Mesodermal cell (in vitro differentiated cells): ENCODE measurements around the gene AKAP5. TPM values are rescaled to one million over a fixed set of nuclear protein-coding genes. Genes with fewer than 3 reads are reported as not detected.

Experiments
- H3K27ac ChIP-seq: 2 replicates; pipeline ENCODE4 v1.7.0; 2013; ENCODE audit warnings: mild to moderate bottlenecking, low read depth, low read length, moderate library complexity; ENCODE audit not compliant: severe bottlenecking
- H3K36me3 ChIP-seq: 2 replicates; pipeline ENCODE4 v1.7.1; 2013; ENCODE audit warnings: mild to moderate bottlenecking, low read length, moderate library complexity; ENCODE audit not compliant: control insufficient read depth, insufficient read depth
- H3K4me1 ChIP-seq: one replicate; pipeline ENCODE4 v1.7.1; 2013; ENCODE audit warnings: mild to moderate bottlenecking, low read length; ENCODE audit not compliant: insufficient read depth, control insufficient read depth, poor library complexity, severe bottlenecking
- H3K4me3 ChIP-seq: 2 replicates; pipeline ENCODE4 v1.7.0; 2013; ENCODE audit warnings: low read length, control low read depth, mild to moderate bottlenecking; ENCODE audit not compliant: insufficient read depth, poor library complexity, severe bottlenecking; ENCODE audit errors: extremely low read depth
- H3K9me3 ChIP-seq: 2 replicates; pipeline ENCODE4 v1.7.1; 2013; ENCODE audit warnings: mild to moderate bottlenecking, low read length, moderate library complexity; ENCODE audit not compliant: control insufficient read depth
- WGBS, 2 experiments: methylation state at CpG; one replicate each; pipeline ENCODE4 v1.1.5; 2013; ENCODE audit warnings: missing lambda C conversion rate in 2 of 2; ENCODE audit not compliant: insufficient coverage in 2 of 2; 5-methylcytosine and 5-hydroxymethylcytosine counted together
- polyA plus RNA-seq, 2 experiments: library from polyadenylated mRNA; stranded (reverse); fragments of 50-300 nt; gene quantifications; one replicate each; pipeline ENCODE4 v1.2.3, GENCODE V29; 2013

The AKAP5 gene, protein sequence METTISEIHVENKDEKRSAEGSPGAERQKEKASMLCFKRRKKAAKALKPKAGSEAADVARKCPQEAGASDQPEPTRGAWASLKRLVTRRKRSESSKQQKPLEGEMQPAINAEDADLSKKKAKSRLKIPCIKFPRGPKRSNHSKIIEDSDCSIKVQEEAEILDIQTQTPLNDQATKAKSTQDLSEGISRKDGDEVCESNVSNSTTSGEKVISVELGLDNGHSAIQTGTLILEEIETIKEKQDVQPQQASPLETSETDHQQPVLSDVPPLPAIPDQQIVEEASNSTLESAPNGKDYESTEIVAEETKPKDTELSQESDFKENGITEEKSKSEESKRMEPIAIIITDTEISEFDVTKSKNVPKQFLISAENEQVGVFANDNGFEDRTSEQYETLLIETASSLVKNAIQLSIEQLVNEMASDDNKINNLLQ
- 2.1 TPM for polyA plus RNA-seq (2013, experiment 1 of 2)
- 2.9 TPM for polyA plus RNA-seq (2013, experiment 2 of 2)

DNA sequence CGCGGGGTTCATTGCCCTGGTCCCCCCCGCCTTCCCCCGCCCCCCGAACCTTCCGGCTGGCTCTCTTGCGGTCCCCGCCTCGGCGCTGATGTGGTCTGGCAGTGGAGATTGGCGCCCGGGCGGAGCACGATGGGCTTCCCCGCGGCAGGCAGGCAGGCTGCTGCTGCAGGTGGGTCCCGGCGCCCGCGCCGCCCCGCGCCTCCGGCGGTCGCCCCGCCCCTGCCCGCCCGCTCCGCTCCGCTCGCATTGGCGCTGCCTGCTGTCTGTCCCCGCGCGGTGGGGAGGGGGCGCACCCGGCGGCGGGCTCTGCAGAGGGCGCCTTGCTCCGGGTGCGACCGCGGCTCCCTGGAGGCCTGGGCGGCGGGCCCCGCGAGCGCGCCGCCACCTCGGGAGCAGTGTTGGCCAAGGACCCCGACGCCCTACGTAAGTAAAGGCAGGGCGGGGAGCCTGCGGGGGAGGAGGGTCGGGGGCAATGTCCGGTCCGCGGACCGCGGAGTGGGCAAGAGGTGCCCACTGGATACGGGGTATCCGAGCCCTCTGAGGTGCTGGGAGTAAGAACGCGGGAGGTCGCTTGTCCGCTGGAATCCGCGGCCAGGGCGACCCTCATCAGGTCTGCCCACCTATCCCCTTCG is at the start of gene AKAP5:
TSS of gene AKAP5 (plus strand) at position 309 of the 632 bp plus-strand sequence. CDS start 2,896 bp downstream, outside the sequence.
- H3K4me3 ChIP-seq = peak within 1 kb of the TSS; percentile 66
- 0 to 1% methylated on average over 26 to 50 of the region's 74 CpGs for WGBS, 2 experiments
- no peaks in the 10 kb centered on the region for H3K9me3 ChIP-seq
- peak within 1 kb of the TSS; percentile 32 for H3K27ac ChIP-seq
- H3K4me1 ChIP-seq = peaks cover 3% of the 10 kb centered on the region
- peaks cover 20% of the 10 kb centered on the region for H3K36me3 ChIP-seq

DNA sequence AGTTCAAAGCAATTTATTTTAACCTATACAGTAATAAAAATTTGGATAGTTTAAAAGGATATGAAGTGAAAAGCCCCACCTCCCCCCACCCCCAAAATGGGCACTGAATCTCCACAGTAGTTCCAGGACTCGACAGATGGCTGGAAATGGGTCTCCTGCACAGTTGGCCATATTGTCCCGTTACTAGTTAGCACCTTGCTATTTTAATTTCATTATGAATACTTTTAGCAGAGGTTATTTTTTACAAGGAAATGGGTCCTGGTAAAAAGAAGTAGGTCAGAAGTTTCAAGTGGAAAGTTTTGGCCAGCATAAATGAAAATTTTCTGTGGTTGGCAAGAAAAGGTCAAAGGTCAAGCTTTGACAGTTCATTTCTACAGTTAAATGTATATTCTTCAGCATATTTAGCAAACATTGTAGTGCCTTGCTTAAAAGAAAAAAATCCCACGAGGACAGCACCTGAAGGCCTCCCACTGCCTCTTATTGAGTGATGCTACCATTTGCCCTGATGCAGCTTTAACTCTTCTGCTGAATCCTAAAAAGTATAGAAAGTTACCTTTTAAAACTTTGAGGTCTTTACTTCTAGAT is 48.9 kb upstream of the AKAP5 start:
- H3K9me3 ChIP-seq = no peaks in the 10 kb centered on the region
- no CpG with 5 or more reads among the region's 3 CpGs for WGBS, 2 experiments
- H3K4me1 ChIP-seq = peaks cover 9% of the 10 kb centered on the region
- H3K36me3 ChIP-seq = peaks cover 82% of the 10 kb centered on the region
- no peak overlapping the region for H3K4me3 ChIP-seq
- H3K27ac ChIP-seq = no peak overlapping the region

DNA sequence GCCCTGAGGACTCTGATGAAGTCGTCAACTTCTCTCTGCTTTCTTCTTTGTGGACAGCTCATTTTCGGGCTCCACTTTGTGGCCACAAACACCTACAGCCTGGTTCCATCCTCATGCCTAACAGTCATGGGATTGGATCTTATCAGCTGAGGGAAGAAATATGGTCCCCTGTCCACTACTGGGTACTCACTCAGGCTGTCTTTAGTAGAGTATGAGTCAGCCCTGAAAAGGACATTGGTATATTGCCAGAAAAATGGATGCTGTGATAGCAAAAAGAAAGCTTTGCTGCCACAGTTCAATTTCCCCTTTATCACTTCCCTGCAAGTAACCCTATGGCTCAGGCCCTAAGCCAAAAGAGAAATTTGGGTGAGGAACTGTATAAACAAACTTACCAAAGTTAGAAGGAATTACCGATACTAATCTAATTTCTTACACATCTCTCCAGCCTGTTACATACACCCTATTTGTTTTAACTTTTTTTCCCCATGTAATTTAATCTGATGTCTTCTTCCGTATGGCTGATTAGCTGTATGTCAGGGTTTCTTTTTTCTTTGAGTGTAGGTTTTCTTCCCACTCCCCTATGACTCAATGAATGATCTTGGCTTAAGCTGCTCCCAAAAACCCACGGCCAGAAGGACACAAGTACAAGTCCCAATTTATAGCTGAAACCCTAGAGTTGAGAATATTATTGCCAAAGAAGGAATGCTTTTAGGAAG is 48.1 kb upstream of the AKAP5 start:
- Histone ChIP-seq H3K27ac (no peak overlapping the region), H3K4me3 (no peak overlapping the region), H3K9me3 (no peaks in the 10 kb centered on the region), H3K4me1 (peaks cover 9% of the 10 kb centered on the region), H3K36me3 (peaks cover 80% of the 10 kb centered on the region)
- WGBS, 2 experiments = 74 to 87% methylated on average over 2 of the region's 5 CpGs

DNA sequence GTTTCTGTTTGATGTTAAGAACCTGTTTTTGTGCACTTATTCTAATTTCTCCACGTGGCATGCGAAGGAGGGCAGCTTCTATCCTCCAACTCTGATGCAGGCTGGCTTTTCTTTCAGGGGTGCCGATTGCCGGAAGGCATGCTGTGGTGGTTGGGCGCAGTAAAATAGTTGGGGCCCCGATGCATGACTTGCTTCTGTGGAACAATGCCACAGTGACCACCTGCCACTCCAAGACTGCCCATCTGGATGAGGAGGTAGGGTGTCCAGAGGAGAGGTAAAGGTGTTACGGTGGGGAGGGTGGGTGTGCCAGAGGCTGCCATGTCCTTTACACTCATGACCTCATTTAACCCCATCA is 47.6 kb upstream of the AKAP5 start:
- Histone ChIP-seq H3K27ac (no peak overlapping the region), H3K36me3 (peaks cover 81% of the 10 kb centered on the region), H3K4me3 (no peak overlapping the region), H3K4me1 (peaks cover 9% of the 10 kb centered on the region), H3K9me3 (no peaks in the 10 kb centered on the region)
- WGBS, 2 experiments = 97 to 100% methylated on average over 2 to 6 of the region's 7 CpGs

DNA sequence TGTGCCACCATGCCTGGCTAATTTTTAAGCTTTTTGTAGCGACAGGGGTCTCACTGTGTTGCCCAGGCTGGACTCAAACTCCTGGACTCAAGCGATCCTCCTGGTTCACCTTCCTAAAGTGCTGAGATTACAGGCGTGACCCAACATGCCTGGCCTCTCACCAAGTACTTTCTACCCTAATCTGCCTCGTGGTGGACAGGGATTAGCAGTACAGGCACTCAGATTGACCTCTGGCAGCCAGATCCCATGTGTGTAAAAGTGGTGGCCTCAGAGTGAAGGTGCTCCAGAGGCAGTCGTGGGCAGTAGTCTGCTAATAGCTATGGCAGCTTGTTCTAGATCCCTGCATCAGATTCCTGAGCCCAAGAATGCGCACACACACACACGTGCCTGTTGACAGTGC is 46.3 kb upstream of the AKAP5 start:
- Histone ChIP-seq H3K9me3 (no peaks in the 10 kb centered on the region), H3K4me3 (no peak overlapping the region), H3K4me1 (peaks cover 9% of the 10 kb centered on the region), H3K27ac (peak overlapping the region; percentile 0), H3K36me3 (peaks cover 82% of the 10 kb centered on the region)
- 90 to 95% methylated on average over 6 to 7 of the region's 7 CpGs for WGBS, 2 experiments

DNA sequence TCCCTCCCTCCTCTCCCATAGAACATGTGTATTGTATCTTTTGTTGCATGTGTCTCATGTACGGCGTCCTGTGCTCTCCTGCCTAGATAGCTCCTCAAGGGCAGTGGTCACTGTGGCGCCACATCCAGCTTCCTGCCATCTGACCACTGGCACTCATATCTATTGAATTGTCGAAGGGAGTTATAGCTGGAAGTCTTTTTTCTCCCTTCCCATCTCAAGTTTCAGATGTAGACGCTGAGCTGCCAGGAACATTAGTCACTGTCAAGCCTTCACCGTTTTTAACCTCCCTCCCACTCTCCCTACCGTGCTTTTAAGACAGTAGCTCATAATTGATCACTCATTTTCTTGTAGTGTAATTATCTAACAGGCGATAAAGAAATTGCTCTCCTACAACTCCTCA is 44.1 kb upstream of the AKAP5 start:
- peaks cover 84% of the 10 kb centered on the region for H3K36me3 ChIP-seq
- H3K9me3 ChIP-seq = no peaks in the 10 kb centered on the region
- H3K4me3 ChIP-seq = no peak overlapping the region
- H3K4me1 ChIP-seq = peaks cover 9% of the 10 kb centered on the region
- H3K27ac ChIP-seq = peak overlapping the region; percentile 18
- 74 to 81% methylated on average over 3 of the region's 8 CpGs for WGBS, 2 experiments

DNA sequence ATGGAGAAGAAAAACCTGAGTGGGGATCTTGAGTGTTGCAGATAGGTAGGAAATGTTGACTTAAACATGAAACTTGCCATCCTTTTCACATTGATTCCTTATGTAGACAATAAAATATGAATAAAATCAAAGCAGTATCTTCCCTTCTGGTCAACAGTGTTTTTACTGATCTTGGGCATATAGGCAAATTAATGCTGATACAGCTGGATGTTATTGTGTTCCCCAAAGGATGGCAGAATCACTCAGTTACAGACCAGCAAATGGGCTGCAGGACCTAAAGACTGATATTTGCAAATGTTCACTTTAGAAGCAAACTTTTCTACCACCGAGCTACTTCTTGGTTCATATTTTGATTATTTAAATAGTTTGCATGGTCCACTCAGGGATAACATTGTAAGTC is 43.3 kb upstream of the AKAP5 start:
- no peak overlapping the region for H3K27ac ChIP-seq
- H3K4me1 ChIP-seq = peaks cover 9% of the 10 kb centered on the region
- H3K36me3 ChIP-seq = peaks cover 80% of the 10 kb centered on the region
- H3K9me3 ChIP-seq = no peaks in the 10 kb centered on the region
- no CpG with 5 or more reads among the region's 1 CpG for WGBS, 2 experiments
- H3K4me3 ChIP-seq = no peak overlapping the region

DNA sequence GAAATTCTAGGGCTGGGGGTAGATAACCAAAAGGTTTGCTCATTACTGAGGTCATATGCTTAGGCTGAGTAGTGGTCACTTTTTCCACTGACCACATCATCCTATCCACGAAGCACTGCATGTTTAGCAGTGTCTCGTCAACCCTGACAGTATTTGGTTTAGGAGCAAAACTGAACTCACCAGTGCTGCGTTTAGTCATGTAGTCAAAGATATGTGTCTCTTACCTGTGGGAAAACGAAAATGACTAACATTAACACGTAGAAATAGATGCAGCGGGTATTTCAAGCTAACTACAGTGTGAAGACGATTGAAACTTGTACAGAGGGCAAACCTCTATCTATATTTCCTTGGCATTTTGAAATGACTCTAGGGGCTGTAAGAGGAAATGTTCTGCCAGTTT is 42.5 kb upstream of the AKAP5 start:
- Histone ChIP-seq H3K36me3 (peaks cover 81% of the 10 kb centered on the region), H3K9me3 (no peaks in the 10 kb centered on the region), H3K4me3 (no peak overlapping the region), H3K4me1 (peaks cover 9% of the 10 kb centered on the region), H3K27ac (peak overlapping the region; percentile 24)
- WGBS, 2 experiments = 91 to 96% methylated on average over 5 to 7 of the region's 7 CpGs

DNA sequence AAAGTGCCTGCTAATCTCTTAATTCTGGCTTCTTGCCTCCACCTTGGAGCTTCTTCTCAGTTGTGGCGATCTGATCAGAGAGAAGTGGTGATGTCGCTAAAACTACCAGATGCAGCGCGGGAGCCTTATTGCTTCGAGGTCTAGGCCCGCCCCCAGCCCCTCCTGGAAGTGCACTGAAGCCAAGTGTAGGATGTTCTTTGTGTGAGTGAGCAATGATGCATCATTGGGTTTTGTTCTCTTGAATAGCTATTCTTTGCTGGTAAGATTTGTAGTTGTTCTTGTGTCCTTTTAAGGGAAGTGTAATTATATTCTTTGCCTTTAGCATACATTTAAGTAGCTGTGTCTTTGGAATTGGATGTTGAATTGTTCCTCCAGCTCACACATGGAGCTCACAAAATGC is 41.3 kb upstream of the AKAP5 start:
- Histone ChIP-seq H3K9me3 (no peaks in the 10 kb centered on the region), H3K27ac (no peak overlapping the region), H3K4me3 (no peak overlapping the region), H3K36me3 (peaks cover 75% of the 10 kb centered on the region), H3K4me1 (peaks cover 9% of the 10 kb centered on the region)
- WGBS, 2 experiments = 100% methylated on average over 6 of the region's 6 CpGs; no CpG with 5 or more reads in 1 of the 2 experiments

DNA sequence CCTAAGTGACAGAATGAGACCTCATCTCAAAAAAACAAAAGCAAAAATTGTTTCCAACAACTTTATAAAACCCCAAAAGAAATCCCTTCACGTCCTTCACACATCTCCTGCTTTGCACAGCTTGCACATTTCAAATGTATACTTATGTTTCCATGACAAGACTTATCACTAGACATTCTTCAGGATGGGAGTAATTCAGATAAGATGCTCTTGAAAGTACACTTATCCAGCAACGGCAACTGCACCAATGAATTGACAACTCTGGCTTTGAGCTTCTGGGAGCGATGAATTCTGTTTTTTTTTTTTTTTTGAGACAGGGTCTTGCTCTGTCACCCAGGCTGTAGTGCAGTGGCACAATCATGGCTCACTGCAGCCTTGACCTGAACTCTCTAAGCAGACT is 30.8 kb upstream of the AKAP5 start:
- Histone ChIP-seq H3K9me3 (no peaks in the 10 kb centered on the region), H3K4me3 (no peak overlapping the region), H3K36me3 (peaks cover 77% of the 10 kb centered on the region), H3K4me1 (peaks cover 4% of the 10 kb centered on the region), H3K27ac (no peak overlapping the region)
- 89 to 94% methylated on average over 3 of the region's 3 CpGs for WGBS, 2 experiments
